Naive thymus-derived CD8-positive, alpha-beta T cell (primary cell): ENCODE measurements around the gene MAP7D3. TPM values are rescaled to one million over a fixed set of nuclear protein-coding genes. Genes with fewer than 3 reads are reported as not detected.
"Not testable (repeated sequence)": the region's sequence is repeated elsewhere in the genome, so short reads cannot be mapped to it uniquely, and the experiment has no call there.

Source experiments
- ATAC-seq, 2 donors: fragments of 150-1000 bp; cut with Tn5 transposase in 1 of 2; sonication (Bioruptor Pico), chemical (Tn5 transposase) in 1 of 2; 1 replicate in 1 of 2; 2 replicates in 1 of 2; pipeline ENCODE4 v1.10.0; 2021; ENCODE audit warnings: mild to moderate bottlenecking in 2 of 2, moderate library complexity in 2 of 2
- POLR2A ChIA-PET: fragments of 350-600 bp; sonication (Branson Sonifier 250); formaldehyde crosslinking; loops from one replicate; lab custom pipeline; 2021; ENCODE audit warnings: antibody characterized with exemption; lab: Charles Lee
- DNase-seq, 10 donors: peaks; one replicate each; pipeline versions ENCODE4 v3.0.0 to v3.0.0-alpha.2; 2020 to 2022
- H3K27ac Mint-ChIP-seq, 10 donors: one replicate each; pipeline ENCODE4 v1.8.0; 2020 to 2022; ENCODE audit warnings: mild to moderate bottlenecking in 10 of 10, mixed read lengths in 10 of 10, moderate library complexity in 4 of 10, inconsistent platforms in 1 of 10
- H3K27me3 Mint-ChIP-seq, 5 donors: one replicate each; pipeline ENCODE4 v1.8.0; 2021 to 2022; ENCODE audit warnings: mixed read lengths in 5 of 5
- H3K36me3 Mint-ChIP-seq, 3 donors: one replicate each; pipeline ENCODE4 v1.8.0; 2020 to 2022; ENCODE audit warnings: mixed read lengths in 3 of 3, mild to moderate bottlenecking in 2 of 3, inconsistent platforms in 1 of 3
- H3K4me1 Mint-ChIP-seq, 4 donors: one replicate each; pipeline ENCODE4 v1.8.0; 2021 to 2022; ENCODE audit warnings: mixed read lengths in 4 of 4
- H3K4me3 Mint-ChIP-seq, 10 donors: one replicate each; pipeline ENCODE4 v1.8.0; 2020 to 2022; ENCODE audit warnings: mild to moderate bottlenecking in 10 of 10, mixed read lengths in 10 of 10, moderate library complexity in 6 of 10, inconsistent platforms in 1 of 10
- H3K9me3 Mint-ChIP-seq, 9 donors: one replicate each; pipeline ENCODE4 v1.8.0; 2020 to 2022; ENCODE audit warnings: mixed read lengths in 9 of 9, mild to moderate bottlenecking in 3 of 9, inconsistent platforms in 1 of 9, moderate library complexity in 1 of 9
- polyA plus RNA-seq, 3 donors: library from polyadenylated mRNA; unstranded; fragments of 300-500 nt; fragmentation: Illumina TruSeq; gene quantifications; one replicate each; pipeline ENCODE4 v1.2.3, GENCODE V29; 2021
- total RNA-seq, 8 experiments: library from RNA in 2 of 8; stranded (reverse) in 2 of 8; gene quantifications; one replicate each; pipeline ENCODE4 v1.2.3 and lab custom pipeline; 2021 to 2026

Gene MAP7D3
- total and polyA plus RNA-seq, 5 experiments from 2014 or later = 3.5 to 8.3 (median 5.6) TPM

GRCh38 chrX:136266828-136267227 is 15.6 kb upstream of the MAP7D3 start:
- Mint-ChIP-seq H3K36me3 (no peaks in the 10 kb centered on the region), H3K4me1 (peaks cover 0 to 5% (median 2%) of the 10 kb centered on the region in 4 donors), H3K27me3 (no peaks in the 10 kb centered on the region), H3K27ac (no peak overlapping the region), H3K4me3 (no peak overlapping the region), H3K9me3 (no peaks in the 10 kb centered on the region)
- POLR2A ChIA-PET = no interaction called here
- no peak for ATAC-seq
- DNase-seq = no peak

- Mint-ChIP-seq H3K9me3 (no peaks in the 10 kb centered on the region), H3K4me1 (peaks cover 4 to 11% (median 11%) of the 10 kb centered on the region in 4 donors), H3K36me3 (no peaks in the 10 kb centered on the region), H3K27ac (peak overlapping the region in 1 of 10 donors; percentile 67), H3K4me3 (no peak overlapping the region), H3K27me3 (no peaks in the 10 kb centered on the region)
- POLR2A ChIA-PET = no interaction called here
- ATAC-seq (no peak), DNase-seq (no peak)
These were observed 11.7 kb upstream of the MAP7D3 start for GRCh38 chrX:136262812-136263315.

GRCh38 chrX:136262243-136262642 is 11.0 kb upstream of the MAP7D3 start:
- H3K27me3 Mint-ChIP-seq = no peaks in the 10 kb centered on the region
- DNase-seq = no peak
- H3K36me3 Mint-ChIP-seq = no peaks in the 10 kb centered on the region
- no peaks in the 10 kb centered on the region for H3K9me3 Mint-ChIP-seq
- H3K4me3 Mint-ChIP-seq = no peak overlapping the region
- ATAC-seq = no peak
- POLR2A ChIA-PET = no interaction called here
- peaks cover 4 to 11% (median 11%) of the 10 kb centered on the region in 4 donors for H3K4me1 Mint-ChIP-seq
- no peak overlapping the region for H3K27ac Mint-ChIP-seq

DNA sequence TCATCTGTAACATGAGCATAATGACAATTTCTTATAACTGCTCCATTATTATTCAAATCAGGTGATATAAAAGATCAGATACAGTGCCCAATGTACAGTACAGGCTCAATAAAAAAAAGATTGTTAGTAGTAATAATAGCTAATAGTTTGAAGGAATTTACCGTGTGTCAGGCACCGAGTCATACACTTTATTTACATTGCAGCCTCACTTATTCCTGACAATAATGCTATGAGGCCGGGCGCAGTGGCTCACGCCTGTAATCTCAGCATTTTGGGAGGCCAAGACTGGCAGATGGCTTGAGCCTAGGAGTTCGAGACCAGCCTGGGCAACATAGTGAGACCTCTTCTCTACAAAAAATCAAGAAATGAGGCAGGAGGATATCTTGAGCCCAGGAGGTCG is 10.1 kb upstream of the MAP7D3 start:
- Mint-ChIP-seq H3K27me3 (no peaks in the 10 kb centered on the region), H3K27ac (no peak overlapping the region), H3K4me1 (peaks cover 4 to 11% (median 11%) of the 10 kb centered on the region in 4 donors), H3K4me3 (no peak overlapping the region), H3K36me3 (no peaks in the 10 kb centered on the region), H3K9me3 (no peaks in the 10 kb centered on the region)
- ATAC-seq = no peak
- POLR2A ChIA-PET = no interaction called here
- DNase-seq = no peak

DNA sequence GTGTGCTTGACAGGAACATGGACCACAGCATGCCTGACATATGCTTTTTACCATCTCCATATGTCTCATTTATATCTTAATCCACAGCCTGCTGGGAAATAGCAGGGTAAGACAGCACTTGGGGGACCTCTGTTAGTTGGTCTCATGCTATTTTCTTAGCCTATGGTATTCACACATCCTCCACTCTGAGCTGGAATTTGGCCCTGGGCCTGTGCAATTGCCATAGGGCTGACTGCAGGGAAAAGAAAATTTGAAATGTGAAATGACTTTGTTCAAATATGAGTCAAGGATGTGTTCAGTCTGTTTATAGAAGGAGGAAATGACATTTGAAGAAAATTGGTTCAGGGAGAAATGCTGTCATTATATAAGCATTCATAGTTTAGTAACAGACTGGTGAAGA is 9.6 kb upstream of the MAP7D3 start:
- POLR2A ChIA-PET = no interaction called here
- H3K27me3 Mint-ChIP-seq = no peaks in the 10 kb centered on the region
- H3K9me3 Mint-ChIP-seq = no peaks in the 10 kb centered on the region
- no peak for ATAC-seq
- H3K27ac Mint-ChIP-seq = no peak overlapping the region
- DNase-seq = no peak
- H3K36me3 Mint-ChIP-seq = no peaks in the 10 kb centered on the region
- no peak overlapping the region for H3K4me3 Mint-ChIP-seq
- H3K4me1 Mint-ChIP-seq = peaks cover 6 to 11% (median 11%) of the 10 kb centered on the region in 4 donors

DNA sequence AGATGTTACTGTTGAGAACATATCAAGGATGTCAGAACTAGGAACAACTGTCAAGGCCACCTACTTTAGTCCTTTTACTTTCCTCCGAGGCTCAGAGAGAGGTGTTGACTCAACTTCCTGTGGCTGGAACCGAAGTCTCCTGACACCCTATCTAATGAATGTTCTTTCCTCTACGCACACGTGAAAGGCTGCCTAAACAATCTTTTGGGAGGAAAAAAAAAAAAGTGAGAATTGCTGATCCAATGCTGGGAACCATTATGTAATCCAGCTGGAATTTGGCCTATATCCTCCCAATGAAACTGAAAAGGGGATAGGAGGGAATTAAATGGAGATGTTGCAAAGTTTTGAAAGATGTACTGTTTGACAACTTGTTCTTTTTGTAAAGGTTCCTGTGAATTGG is 8.3 kb upstream of the MAP7D3 start:
- Mint-ChIP-seq H3K4me3 (no peak overlapping the region), H3K36me3 (no peaks in the 10 kb centered on the region), H3K27me3 (no peaks in the 10 kb centered on the region), H3K9me3 (no peaks in the 10 kb centered on the region), H3K4me1 (peaks cover 6 to 11% (median 11%) of the 10 kb centered on the region in 4 donors), H3K27ac (peak overlapping the region in 1 of 10 donors; percentile 58)
- DNase-seq (no peak), ATAC-seq (no peak)
- POLR2A ChIA-PET = no interaction called here

GRCh38 chrX:136258951-136259350 is 7.8 kb upstream of the MAP7D3 start:
- ATAC-seq (no peak), DNase-seq (no peak)
- Mint-ChIP-seq H3K9me3 (no peaks in the 10 kb centered on the region), H3K27ac (peak overlapping the region in 1 of 10 donors; percentile 58), H3K36me3 (no peaks in the 10 kb centered on the region), H3K4me1 (peaks cover 6 to 11% (median 11%) of the 10 kb centered on the region in 4 donors), H3K4me3 (no peak overlapping the region), H3K27me3 (no peaks in the 10 kb centered on the region)
- POLR2A ChIA-PET = no interaction called here

DNA sequence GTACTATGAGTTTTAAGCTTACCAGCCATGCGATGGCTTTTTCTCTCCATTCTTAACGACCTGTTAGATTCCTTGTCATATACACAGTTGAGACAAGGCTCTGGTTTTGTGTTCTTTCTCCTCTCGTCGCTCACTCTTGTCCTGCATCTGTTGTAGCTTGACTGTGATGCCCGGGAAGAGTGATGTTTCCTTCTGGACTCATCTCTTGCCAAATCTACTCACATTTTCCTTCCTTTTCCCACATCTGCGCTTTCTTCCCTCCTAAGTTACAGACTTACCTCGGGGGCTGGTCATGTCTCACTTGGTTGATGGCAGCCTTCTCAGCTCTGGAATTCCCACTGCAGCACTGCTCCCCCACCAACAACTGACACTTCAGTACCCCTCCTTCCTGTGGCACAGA is 4.8 kb upstream of the MAP7D3 start:
- peaks cover 6 to 17% (median 14%) of the 10 kb centered on the region in 4 donors for H3K4me1 Mint-ChIP-seq
- POLR2A ChIA-PET = no interaction called here
- no peak overlapping the region for H3K27ac Mint-ChIP-seq
- no peak for DNase-seq
- no peak for ATAC-seq
- H3K36me3 Mint-ChIP-seq = no peaks in the 10 kb centered on the region
- no peaks in the 10 kb centered on the region for H3K9me3 Mint-ChIP-seq
- H3K27me3 Mint-ChIP-seq = no peaks in the 10 kb centered on the region
- no peak overlapping the region for H3K4me3 Mint-ChIP-seq

DNA sequence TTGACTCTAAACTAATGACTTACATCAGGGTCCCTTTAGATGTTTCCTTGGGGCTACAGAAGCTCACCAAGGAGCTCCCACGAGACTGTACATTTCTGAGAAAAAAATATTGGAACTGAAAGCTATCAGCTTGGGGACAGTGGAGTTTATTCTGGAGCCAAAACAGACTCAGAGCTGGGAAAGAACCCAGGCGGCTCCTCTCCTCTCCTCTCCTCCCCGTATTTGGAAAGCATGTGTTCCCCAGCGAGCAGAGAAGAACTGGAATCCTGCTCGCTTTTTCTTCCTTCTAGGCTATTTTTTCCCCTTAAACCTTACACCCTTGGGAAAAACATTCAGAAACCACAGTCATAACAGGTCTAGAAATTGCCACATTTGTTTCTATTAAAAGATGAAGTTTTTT is 4.3 kb upstream of the MAP7D3 start:
- no peak for ATAC-seq
- Mint-ChIP-seq H3K4me1 (peaks cover 6 to 17% (median 14%) of the 10 kb centered on the region in 4 donors), H3K4me3 (no peak overlapping the region), H3K27me3 (no peaks in the 10 kb centered on the region), H3K27ac (no peak overlapping the region), H3K9me3 (no peaks in the 10 kb centered on the region), H3K36me3 (no peaks in the 10 kb centered on the region)
- no peak for DNase-seq
- POLR2A ChIA-PET = no interaction called here

- H3K27ac Mint-ChIP-seq = peak overlapping the region in 8 of 10 donors; percentile 43 to 86 (median 78)
- ATAC-seq (peak; percentile 18 to 49), DNase-seq (peak in 3 of 10 donors; percentile 8 to 15 (median 14))
- peaks cover 0 to 11% (median 7%) of the 10 kb centered on the region in 4 donors for H3K4me1 Mint-ChIP-seq
- no peaks in the 10 kb centered on the region for H3K27me3 Mint-ChIP-seq
- peaks cover 0 to 7% (median 0%) of the 10 kb centered on the region in 3 donors for H3K36me3 Mint-ChIP-seq
- POLR2A ChIA-PET = no interaction called here
- no peaks in the 10 kb centered on the region for H3K9me3 Mint-ChIP-seq
- H3K4me3 Mint-ChIP-seq = peak overlapping the region; percentile 58 to 89 (median 82)
These were observed 784 bp downstream of the MAP7D3 start for GRCh38 chrX:136250191-136251040.

GRCh38 chrX:136246201-136246600 is 5.0 kb downstream of the MAP7D3 start:
- Mint-ChIP-seq H3K36me3 (peaks cover 0 to 45% (median 7%) of the 10 kb centered on the region in 3 donors), H3K27ac (peak overlapping the region in 1 of 10 donors; percentile 25)
- POLR2A ChIA-PET = no interaction called here

DNA sequence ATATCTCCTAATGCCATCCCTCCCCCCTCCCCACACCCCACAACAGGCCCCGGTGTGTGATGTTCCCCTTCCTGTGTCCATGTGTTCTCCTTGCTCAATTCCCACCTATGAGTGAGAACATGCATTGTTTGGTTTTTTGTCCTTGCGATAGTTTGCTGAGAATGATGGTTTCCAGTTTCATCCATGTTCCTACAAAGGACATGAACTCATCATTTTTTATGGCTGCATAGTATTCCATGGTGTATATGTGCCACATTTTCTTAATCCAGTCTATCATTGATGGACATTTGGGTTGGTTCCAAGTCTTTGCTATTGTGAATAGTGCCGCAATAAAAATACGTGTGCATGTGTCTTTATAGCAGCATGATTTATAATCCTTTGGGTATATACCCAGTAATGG is 13.4 kb downstream of the MAP7D3 start:
- ATAC-seq, H3K9me3 Mint-ChIP-seq, DNase-seq, H3K27ac Mint-ChIP-seq, H3K4me1 Mint-ChIP-seq, H3K27me3 Mint-ChIP-seq, POLR2A ChIA-PET, H3K4me3 Mint-ChIP-seq: not testable (repeated sequence)
- peaks cover 0 to 63% (median 19%) of the 10 kb centered on the region in 3 donors for H3K36me3 Mint-ChIP-seq

More at GRCh38 chrX:136246201-136246600, 5.0 kb downstream of the MAP7D3 start:
- DNase-seq = no peak
- Mint-ChIP-seq H3K4me1 (peaks cover 0 to 6% (median 4%) of the 10 kb centered on the region in 4 donors), H3K9me3 (no peaks in the 10 kb centered on the region), H3K27me3 (no peaks in the 10 kb centered on the region), H3K4me3 (no peak overlapping the region)
- no peak for ATAC-seq

DNA sequence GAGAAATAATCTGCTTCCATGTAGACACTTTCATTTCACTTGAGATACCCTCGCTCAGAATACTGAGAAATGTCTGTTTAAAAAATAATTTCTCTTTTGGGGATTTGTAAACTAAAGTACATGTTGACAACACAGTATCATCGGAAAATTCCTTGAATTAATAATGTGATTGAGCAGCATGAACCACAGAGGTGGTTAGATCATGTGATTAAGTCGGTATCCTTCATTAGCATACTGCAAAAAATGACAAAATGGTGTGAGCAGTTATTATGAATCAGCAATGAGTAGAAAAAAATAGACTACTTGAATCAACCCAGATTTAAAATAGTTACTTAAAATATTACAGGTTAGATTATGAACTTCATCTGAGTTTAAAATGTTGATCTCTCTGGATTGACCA is 14.1 kb downstream of the MAP7D3 start:
- Mint-ChIP-seq H3K27me3 (no peaks in the 10 kb centered on the region), H3K36me3 (peaks cover 0 to 56% (median 19%) of the 10 kb centered on the region in 3 donors), H3K9me3 (no peaks in the 10 kb centered on the region), H3K4me1 (no peaks in the 10 kb centered on the region), H3K4me3 (no peak overlapping the region), H3K27ac (no peak overlapping the region)
- ATAC-seq (no peak), DNase-seq (no peak)
- POLR2A ChIA-PET = no interaction called here
